Coronary artery (tissue), 2 donors: ENCODE measurements around the gene DMWD.
"Not testable (repeated sequence)": the region's sequence is repeated elsewhere in the genome, so short reads cannot be mapped to it uniquely, and the experiment has no call there.

ENCODE experiments used
- DNase-seq: peaks from one replicate; pipeline ENCODE4 v3.0.0-alpha.2; 2017; ENCODE audit warnings: low spot score
- H3K27ac ChIP-seq, 2 donors: fragments of 200-600 bp; sonication (generic); one replicate each; pipeline ENCODE4 v1.5.1; 2016 to 2019
- H3K4me3 ChIP-seq: fragments of 200-600 bp; sonication (generic); 2 replicates; pipeline ENCODE4 v1.5.1; 2016; ENCODE audit warnings: mild to moderate bottlenecking, moderate library complexity
- CTCF ChIP-seq: fragments of 200-600 bp; sonication (generic); IDR thresholded peaks from one replicate; pipeline ENCODE4 v1.5.1; 2019; ENCODE audit warnings: antibody characterized with exemption

The DMWD gene

GRCh38 chr19:45758921-45759320, 33.7 kb downstream of the DMWD start:
- TF ChIP-seq CTCF: no peak
- H3K27ac ChIP-seq: no peak overlapping the region
- H3K4me3 ChIP-seq: no peak overlapping the region
- DNase-seq: no peak

GRCh38 chr19:45757695-45758094, 35.0 kb downstream of the DMWD start:
- Histone ChIP-seq H3K27ac (no peak overlapping the region), H3K4me3 (no peak overlapping the region)
- DNase-seq: no peak
- no peak for TF ChIP-seq CTCF

- Histone ChIP-seq H3K27ac (no peak overlapping the region), H3K4me3 (no peak overlapping the region)
- TF ChIP-seq CTCF: no peak
- no peak for DNase-seq
These were observed 38.3 kb downstream of the DMWD start for GRCh38 chr19:45754323-45754722.

GRCh38 chr19:45753548-45753947, 39.1 kb downstream of the DMWD start:
- Histone ChIP-seq H3K27ac (no peak overlapping the region), H3K4me3 (no peak overlapping the region)
- no peak for TF ChIP-seq CTCF
- DNase-seq: no peak

GRCh38 chr19:45752639-45753038, 40.0 kb downstream of the DMWD start:
- DNase-seq: no peak
- Histone ChIP-seq H3K27ac (no peak overlapping the region), H3K4me3 (no peak overlapping the region)
- no peak for TF ChIP-seq CTCF

GRCh38 chr19:45751483-45751882, 41.2 kb downstream of the DMWD start:
- H3K4me3 ChIP-seq, DNase-seq, H3K27ac ChIP-seq: not testable (repeated sequence)

- TF ChIP-seq CTCF: no peak
- DNase-seq: no peak
These were observed 45.1 kb downstream of the DMWD start for GRCh38 chr19:45747513-45747912.

GRCh38 chr19:45746866-45747265, 45.8 kb downstream of the DMWD start:
- Histone ChIP-seq H3K27ac (no peak overlapping the region), H3K4me3 (no peak overlapping the region)
- no peak for TF ChIP-seq CTCF
- no peak for DNase-seq

More at GRCh38 chr19:45747513-45747912, 45.1 kb downstream of the DMWD start:
- no peak overlapping the region for H3K27ac ChIP-seq
- no peak overlapping the region for H3K4me3 ChIP-seq
